NCI-H1092 (cell line): Measurements from ENCODE around the gene DLG2.

Experiments
- DNase-seq: peaks from one replicate; lab custom pipeline; 2025; lab: John Stamatoyannopoulos, UW

The DLG2 gene

GRCh38 chr11:83722392-83723119 lies 1904.6 kb downstream of the DLG2 start:
- DNase-seq: no peak

GRCh38 chr11:83721263-83721662 lies 1905.9 kb downstream of the DLG2 start:
- no peak for DNase-seq

- no peak for DNase-seq
These were observed 1906.5 kb downstream of the DLG2 start for GRCh38 chr11:83720675-83721074.

GRCh38 chr11:83717537-83717936 lies 1909.6 kb downstream of the DLG2 start:
- no peak for DNase-seq

- no peak for DNase-seq
These were observed 1911.1 kb downstream of the DLG2 start for GRCh38 chr11:83715927-83716535.

DNA sequence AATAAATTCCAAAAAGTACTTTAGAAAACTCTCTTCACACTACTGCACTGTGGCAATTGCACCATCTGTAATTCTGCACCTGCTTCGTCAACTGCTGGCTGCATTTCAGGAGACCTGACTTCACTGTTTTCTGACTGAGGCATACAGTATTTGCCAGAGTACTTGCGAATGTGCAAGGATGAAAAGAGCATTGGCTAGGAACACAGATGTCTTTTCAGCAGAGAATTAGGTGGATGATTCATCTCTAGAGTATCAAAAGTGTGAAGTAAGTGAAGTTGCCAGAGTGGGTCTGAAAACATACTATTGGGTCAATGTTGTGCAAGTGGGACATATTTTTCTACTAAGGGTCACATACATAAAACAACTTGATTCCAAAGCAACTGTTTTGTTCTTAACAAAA lies 1913.4 kb downstream of the DLG2 start:
- DNase-seq: no peak

DNA sequence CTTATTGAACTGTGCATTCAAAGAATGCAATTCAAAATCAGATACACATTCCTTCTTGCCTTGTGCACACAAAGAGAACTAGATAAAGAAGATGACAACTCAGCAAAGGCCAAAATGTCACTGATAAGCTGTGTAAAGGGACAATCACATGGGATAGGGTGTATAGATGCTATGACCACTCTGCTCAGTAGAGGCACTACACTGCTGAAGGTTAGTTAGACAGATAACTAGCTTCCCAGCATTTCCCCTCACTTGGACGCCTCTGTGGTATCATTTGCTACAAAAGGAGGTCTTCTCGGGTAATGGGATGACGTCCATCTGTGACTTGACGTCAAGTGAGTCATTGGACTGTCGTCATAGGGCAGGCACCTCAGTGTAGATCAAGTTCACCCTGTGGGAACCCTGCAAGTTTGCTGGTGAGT lies 1916.0 kb downstream of the DLG2 start:
- DNase-seq: no peak

DNA sequence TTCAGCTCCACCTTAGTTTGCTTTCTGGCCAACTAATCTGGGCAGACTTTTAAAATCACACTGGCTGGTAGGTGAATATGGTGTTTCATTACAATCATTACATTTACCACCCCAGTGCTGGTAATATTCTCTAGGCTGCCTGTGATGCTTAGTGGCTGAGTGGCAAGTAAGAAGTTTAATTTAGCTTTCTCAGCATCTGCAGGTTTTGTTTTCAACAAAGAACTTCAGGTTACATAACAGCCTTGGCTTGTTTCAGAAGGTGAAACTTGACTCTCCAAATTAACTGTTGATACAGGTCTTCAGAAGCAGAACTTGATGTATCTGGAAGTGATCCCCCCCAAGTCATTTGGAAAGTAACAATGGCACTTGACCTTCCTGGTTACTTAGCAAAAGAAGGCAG lies 1917.7 kb downstream of the DLG2 start:
- DNase-seq: no peak

GRCh38 chr11:83706566-83706965 lies 1920.6 kb downstream of the DLG2 start:
- no peak for DNase-seq

DNA sequence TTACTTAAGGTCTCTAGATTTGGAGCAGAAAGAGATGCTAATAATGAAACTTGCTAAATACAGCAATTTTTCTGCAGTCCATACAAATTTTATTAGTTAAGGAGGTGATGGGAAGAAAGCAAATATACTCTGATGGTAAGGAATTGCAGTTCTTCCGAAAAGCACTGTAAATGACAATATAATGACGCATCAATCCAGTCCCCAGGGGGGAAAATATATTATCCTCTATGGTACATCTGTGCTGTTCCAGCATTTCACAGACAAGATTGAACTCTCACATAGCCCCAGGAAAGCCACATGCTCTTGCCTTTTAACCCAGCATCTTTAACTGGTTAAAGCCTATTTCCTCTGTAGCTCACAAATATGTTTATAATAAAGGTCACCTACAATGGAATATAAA lies 1924.3 kb downstream of the DLG2 start:
- no peak for DNase-seq

DNA sequence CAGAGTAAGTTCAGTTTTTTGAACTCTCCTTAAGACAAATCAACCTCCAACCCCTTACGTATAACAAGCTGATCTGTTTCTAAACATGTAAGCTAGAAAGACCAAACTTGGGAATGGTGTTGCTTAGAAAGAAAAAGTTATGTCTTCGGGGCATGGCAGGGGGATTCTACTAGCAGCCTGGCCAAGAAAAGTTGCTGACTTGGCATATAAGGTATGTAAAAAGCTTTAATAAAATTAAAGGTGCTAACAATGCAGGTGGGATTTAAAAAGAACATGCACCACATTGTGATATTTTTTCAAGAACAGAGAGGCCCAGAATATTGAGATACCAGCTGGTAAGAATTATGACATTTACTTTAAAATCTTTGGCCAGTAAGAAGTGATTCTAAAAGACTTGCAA lies 1929.6 kb downstream of the DLG2 start:
- no peak for DNase-seq

DNA sequence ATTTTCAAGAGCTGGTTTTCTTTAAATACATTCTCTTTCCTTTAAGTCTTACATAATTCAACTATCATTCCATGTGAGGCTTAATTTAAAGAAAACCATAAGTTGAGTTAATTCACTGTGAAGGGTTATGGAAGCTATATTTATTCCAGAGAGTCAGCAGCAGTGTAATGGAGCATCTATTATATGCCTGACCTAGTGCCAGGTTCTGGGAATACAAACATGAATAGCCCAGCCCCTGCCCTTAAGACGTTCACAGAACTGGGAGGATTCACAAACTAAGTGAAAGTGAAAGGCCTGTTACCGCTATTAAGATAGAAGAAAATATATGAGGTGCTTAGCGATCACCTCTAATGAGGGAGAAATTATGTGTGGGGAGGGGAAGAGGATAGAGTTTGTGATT lies 1932.1 kb downstream of the DLG2 start:
- DNase-seq: no peak

DNA sequence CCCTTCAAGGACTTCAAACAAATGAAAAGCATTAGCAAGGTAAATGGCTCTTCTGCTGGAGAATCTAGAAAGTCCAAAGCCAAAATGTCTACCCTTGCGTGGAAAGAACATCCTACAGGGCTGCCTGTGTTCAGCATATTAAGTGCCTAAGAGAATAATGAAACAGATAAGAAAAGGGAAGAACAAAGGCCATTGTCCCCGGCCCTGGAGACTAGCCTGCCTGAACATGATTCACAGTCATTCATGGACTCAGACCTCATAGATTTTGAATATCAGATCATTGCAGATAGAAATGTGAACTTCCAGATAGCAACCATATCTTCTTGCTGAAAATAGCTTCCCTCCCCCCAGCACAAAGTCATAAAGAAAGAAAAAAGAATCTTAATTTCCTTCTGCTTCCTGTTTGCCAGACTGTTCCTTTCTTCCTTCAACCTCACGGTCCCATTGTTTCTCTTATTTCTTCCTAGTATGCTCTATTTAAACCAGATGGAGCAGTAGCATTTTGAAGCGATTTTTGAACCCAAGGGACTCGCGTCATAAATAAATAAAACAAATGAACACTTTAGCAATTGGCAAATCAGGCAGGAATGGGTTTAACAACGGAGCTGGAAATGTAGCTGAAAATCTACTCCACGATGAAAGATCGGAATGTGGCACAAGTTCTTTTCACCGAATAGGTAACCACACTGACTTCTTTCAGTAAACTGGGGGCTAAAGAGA lies 1932.8 kb downstream of the DLG2 start:
- DNase-seq: no peak

GRCh38 chr11:83693306-83693992 lies 1933.7 kb downstream of the DLG2 start:
- DNase-seq: no peak

- no peak for DNase-seq
These were observed 1934.5 kb downstream of the DLG2 start for GRCh38 chr11:83692675-83693074.

- no peak for DNase-seq
These were observed 1935.6 kb downstream of the DLG2 start for GRCh38 chr11:83691451-83691950.

- DNase-seq: no peak
These were observed 1937.9 kb downstream of the DLG2 start for GRCh38 chr11:83689144-83689780.

GRCh38 chr11:83687787-83688186 lies 1939.4 kb downstream of the DLG2 start:
- DNase-seq: no peak

GRCh38 chr11:83685730-83686129 lies 1941.4 kb downstream of the DLG2 start:
- DNase-seq: no peak

GRCh38 chr11:83684071-83684470 lies 1943.1 kb downstream of the DLG2 start:
- DNase-seq: no peak

DNA sequence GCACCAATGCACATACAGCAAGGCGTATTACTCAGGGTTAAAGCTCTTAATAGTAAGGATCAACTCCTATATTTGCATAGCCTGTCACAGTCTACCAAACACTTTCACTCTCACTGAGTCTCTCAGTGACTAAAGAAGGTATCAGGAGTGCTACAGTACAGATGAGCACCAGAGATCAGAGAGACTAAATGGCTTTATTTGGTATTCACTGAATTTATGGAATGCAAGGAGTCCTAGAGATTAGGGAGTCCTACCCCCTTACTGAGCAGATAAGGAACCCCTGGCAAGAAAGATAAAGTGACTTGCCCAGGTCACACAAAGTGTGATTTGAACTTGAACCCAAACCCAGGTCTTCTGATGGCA lies 1944.6 kb downstream of the DLG2 start:
- no peak for DNase-seq
